ENCODE results near the gene PCK1. TPM values are rescaled to one million over a fixed set of nuclear protein-coding genes. Genes with fewer than 3 reads are reported as not detected.

The PCK1 gene
- total and polyA plus RNA-seq, 2 experiments from 2014 or later: not detected

DNA sequence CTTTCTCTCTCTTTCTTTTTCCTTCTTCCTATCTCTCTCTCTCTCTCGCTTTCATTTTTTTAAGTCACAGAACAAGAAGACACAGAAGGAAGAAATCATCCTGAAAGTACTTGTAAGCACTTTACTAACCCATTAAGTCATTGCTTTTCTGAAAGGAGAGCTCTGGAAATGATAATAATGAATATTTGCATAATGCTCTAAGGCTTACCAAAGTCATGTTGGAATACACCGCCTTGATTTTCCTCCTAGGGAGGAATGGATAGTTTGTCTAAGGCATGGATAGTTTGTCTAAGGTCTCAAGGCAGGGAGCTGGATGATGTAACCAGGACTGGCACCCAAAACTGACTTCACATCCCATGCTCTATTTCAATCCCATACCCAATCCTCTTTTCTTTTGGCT is 23.1 kb upstream of the PCK1 start:
- TF ChIP-seq STAT1 (IDR thresholded peaks at IDR 0.05; ENCODE audit: unreplicated experiment) (no peak), JUNB (IDR thresholded peaks at IDR 0.05; ENCODE audit: unreplicated experiment) (no peak), CREB1 (CRISPR knock-in tag; IDR thresholded peaks at IDR 0.05; ENCODE audit: low read depth) (no peak), ZNF114 (CRISPR knock-in tag; IDR thresholded peaks at IDR 0.05) (no peak), EZH2 (IDR thresholded peaks at IDR 0.05; ENCODE audit: low read depth, unreplicated experiment) (no peak), ZNF331 (CRISPR knock-in tag; IDR thresholded peaks at IDR 0.05; ENCODE audit: low read depth) (no peak), POLR2AphosphoS5 (IDR thresholded peaks at IDR 0.05; ENCODE audit: low read depth) (no peak), NANOG (IDR thresholded peaks at IDR 0.05; ENCODE audit: borderline replicate concordance) (no peak), EZH2phosphoT487 (IDR thresholded peaks at IDR 0.05; ENCODE audit: unreplicated experiment) (no peak)
- TF ChIP-seq, protein P1, sequence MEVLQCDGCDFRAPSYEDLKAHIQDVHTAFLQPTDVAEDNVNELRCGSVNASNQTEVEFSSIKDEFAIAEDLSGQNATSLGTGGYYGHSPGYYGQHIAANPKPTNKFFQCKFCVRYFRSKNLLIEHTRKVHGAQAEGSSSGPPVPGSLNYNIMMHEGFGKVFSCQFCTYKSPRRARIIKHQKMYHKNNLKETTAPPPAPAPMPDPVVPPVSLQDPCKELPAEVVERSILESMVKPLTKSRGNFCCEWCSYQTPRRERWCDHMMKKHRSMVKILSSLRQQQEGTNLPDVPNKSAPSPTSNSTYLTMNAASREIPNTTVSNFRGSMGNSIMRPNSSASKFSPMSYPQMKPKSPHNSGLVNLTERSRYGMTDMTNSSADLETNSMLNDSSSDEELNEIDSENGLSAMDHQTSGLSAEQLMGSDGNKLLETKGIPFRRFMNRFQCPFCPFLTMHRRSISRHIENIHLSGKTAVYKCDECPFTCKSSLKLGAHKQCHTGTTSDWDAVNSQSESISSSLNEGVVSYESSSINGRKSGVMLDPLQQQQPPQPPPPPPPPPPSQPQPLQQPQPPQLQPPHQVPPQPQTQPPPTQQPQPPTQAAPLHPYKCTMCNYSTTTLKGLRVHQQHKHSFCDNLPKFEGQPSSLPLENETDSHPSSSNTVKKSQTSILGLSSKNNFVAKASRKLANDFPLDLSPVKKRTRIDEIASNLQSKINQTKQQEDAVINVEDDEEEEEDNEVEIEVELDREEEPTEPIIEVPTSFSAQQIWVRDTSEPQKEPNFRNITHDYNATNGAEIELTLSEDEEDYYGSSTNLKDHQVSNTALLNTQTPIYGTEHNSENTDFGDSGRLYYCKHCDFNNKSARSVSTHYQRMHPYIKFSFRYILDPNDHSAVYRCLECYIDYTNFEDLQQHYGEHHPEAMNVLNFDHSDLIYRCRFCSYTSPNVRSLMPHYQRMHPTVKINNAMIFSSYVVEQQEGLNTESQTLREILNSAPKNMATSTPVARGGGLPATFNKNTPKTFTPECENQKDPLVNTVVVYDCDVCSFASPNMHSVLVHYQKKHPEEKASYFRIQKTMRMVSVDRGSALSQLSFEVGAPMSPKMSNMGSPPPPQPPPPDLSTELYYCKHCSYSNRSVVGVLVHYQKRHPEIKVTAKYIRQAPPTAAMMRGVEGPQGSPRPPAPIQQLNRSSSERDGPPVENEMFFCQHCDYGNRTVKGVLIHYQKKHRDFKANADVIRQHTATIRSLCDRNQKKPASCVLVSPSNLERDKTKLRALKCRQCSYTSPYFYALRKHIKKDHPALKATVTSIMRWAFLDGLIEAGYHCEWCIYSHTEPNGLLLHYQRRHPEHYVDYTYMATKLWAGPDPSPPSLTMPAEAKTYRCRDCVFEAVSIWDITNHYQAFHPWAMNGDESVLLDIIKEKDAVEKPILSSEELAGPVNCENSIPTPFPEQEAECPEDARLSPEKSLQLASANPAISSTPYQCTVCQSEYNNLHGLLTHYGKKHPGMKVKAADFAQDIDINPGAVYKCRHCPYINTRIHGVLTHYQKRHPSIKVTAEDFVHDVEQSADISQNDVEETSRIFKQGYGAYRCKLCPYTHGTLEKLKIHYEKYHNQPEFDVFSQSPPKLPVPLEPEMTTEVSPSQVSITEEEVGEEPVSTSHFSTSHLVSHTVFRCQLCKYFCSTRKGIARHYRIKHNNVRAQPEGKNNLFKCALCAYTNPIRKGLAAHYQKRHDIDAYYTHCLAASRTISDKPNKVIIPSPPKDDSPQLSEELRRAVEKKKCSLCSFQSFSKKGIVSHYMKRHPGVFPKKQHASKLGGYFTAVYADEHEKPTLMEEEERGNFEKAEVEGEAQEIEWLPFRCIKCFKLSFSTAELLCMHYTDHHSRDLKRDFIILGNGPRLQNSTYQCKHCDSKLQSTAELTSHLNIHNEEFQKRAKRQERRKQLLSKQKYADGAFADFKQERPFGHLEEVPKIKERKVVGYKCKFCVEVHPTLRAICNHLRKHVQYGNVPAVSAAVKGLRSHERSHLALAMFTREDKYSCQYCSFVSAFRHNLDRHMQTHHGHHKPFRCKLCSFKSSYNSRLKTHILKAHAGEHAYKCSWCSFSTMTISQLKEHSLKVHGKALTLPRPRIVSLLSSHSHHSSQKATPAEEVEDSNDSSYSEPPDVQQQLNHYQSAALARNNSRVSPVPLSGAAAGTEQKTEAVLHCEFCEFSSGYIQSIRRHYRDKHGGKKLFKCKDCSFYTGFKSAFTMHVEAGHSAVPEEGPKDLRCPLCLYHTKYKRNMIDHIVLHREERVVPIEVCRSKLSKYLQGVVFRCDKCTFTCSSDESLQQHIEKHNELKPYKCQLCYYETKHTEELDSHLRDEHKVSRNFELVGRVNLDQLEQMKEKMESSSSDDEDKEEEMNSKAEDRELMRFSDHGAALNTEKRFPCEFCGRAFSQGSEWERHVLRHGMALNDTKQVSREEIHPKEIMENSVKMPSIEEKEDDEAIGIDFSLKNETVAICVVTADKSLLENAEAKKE (CRISPR knock-in tag; IDR thresholded peaks at IDR 0.05): no peak
- TF ChIP-seq, protein P2, sequence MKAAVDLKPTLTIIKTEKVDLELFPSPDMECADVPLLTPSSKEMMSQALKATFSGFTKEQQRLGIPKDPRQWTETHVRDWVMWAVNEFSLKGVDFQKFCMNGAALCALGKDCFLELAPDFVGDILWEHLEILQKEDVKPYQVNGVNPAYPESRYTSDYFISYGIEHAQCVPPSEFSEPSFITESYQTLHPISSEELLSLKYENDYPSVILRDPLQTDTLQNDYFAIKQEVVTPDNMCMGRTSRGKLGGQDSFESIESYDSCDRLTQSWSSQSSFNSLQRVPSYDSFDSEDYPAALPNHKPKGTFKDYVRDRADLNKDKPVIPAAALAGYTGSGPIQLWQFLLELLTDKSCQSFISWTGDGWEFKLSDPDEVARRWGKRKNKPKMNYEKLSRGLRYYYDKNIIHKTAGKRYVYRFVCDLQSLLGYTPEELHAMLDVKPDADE (IDR thresholded peaks at IDR 0.05): no peak
- TF ChIP-seq, protein P3, sequence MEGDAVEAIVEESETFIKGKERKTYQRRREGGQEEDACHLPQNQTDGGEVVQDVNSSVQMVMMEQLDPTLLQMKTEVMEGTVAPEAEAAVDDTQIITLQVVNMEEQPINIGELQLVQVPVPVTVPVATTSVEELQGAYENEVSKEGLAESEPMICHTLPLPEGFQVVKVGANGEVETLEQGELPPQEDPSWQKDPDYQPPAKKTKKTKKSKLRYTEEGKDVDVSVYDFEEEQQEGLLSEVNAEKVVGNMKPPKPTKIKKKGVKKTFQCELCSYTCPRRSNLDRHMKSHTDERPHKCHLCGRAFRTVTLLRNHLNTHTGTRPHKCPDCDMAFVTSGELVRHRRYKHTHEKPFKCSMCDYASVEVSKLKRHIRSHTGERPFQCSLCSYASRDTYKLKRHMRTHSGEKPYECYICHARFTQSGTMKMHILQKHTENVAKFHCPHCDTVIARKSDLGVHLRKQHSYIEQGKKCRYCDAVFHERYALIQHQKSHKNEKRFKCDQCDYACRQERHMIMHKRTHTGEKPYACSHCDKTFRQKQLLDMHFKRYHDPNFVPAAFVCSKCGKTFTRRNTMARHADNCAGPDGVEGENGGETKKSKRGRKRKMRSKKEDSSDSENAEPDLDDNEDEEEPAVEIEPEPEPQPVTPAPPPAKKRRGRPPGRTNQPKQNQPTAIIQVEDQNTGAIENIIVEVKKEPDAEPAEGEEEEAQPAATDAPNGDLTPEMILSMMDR (conservative IDR thresholded peaks at IDR 0.05; ENCODE audit: low read depth in 2 of 2): no peak
- TF ChIP-seq, protein P4, sequence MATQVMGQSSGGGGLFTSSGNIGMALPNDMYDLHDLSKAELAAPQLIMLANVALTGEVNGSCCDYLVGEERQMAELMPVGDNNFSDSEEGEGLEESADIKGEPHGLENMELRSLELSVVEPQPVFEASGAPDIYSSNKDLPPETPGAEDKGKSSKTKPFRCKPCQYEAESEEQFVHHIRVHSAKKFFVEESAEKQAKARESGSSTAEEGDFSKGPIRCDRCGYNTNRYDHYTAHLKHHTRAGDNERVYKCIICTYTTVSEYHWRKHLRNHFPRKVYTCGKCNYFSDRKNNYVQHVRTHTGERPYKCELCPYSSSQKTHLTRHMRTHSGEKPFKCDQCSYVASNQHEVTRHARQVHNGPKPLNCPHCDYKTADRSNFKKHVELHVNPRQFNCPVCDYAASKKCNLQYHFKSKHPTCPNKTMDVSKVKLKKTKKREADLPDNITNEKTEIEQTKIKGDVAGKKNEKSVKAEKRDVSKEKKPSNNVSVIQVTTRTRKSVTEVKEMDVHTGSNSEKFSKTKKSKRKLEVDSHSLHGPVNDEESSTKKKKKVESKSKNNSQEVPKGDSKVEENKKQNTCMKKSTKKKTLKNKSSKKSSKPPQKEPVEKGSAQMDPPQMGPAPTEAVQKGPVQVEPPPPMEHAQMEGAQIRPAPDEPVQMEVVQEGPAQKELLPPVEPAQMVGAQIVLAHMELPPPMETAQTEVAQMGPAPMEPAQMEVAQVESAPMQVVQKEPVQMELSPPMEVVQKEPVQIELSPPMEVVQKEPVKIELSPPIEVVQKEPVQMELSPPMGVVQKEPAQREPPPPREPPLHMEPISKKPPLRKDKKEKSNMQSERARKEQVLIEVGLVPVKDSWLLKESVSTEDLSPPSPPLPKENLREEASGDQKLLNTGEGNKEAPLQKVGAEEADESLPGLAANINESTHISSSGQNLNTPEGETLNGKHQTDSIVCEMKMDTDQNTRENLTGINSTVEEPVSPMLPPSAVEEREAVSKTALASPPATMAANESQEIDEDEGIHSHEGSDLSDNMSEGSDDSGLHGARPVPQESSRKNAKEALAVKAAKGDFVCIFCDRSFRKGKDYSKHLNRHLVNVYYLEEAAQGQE (IDR thresholded peaks at IDR 0.05; ENCODE audit: unreplicated experiment): no peak
- H3K79me2 ChIP-seq (replicated peaks; ENCODE audit: insufficient read depth): no peaks in the 10 kb centered on the region
- H3K27ac ChIP-seq (ENCODE audit: low read depth): no peak overlapping the region
- no peaks in the 10 kb centered on the region for H3K36me3 ChIP-seq (ENCODE audit: insufficient read depth)
- H2AFZ ChIP-seq: no peak overlapping the region
- no peak overlapping the region for H3K4me2 ChIP-seq
- no peaks in the 10 kb centered on the region for H3F3A ChIP-seq (replicated peaks; ENCODE audit: low read depth)
- Mint-ChIP-seq H3K36me3 (ENCODE audit: low read depth) (peaks cover 21% of the 10 kb centered on the region; the same call in 2 of the 3 replicates), H3K9me3 (peaks cover 50% of the 10 kb centered on the region), H3K4me1 (no peaks in the 10 kb centered on the region; the same call in 1 of the 3 replicates), H3K4me3 (no peak overlapping the region), H3K27me3 (ENCODE audit: insufficient read depth, low read depth, poor library complexity) (peaks cover 7% of the 10 kb centered on the region), H3K27ac (no peak overlapping the region)
- no peak for ATAC-seq
- no peak for DNase-seq (ENCODE audit: low spot score)
- H3K9me2 ChIP-seq (ENCODE audit: insufficient read depth): peaks cover 5% of the 10 kb centered on the region; the same call in 1 of the 2 replicates
- no peak overlapping the region for H3K4me3 ChIP-seq
- no peaks in the 10 kb centered on the region for H3K27me3 ChIP-seq (ENCODE audit: insufficient read depth)
- H3K4me1 ChIP-seq (ENCODE audit: insufficient read depth): no peaks in the 10 kb centered on the region
- H4K20me1 ChIP-seq (replicated peaks; ENCODE audit: insufficient read depth): no peaks in the 10 kb centered on the region
